Activated CD4-positive, alpha-beta T cell treated with anti-CD3 and anti-CD28 coated beads, Interleukin-2, amount 10 ng/mL, durations not matched to agents 24 days and 14 days (primary cell): Measurements from ENCODE around the gene GSTM4. TPM values are rescaled to one million over a fixed set of nuclear protein-coding genes. Genes with fewer than 3 reads are reported as not detected.
"Not testable (repeated sequence)": the region's sequence is repeated elsewhere in the genome, so short reads cannot be mapped to it uniquely, and the experiment has no call there.

Source experiments
- DNase-seq: peaks from one replicate; pipeline ENCODE4 v3.0.0; 2022
- H3K27ac Mint-ChIP-seq: one replicate; pipeline ENCODE4 v1.8.0; 2022; ENCODE audit warnings: mild to moderate bottlenecking, mixed read lengths
- H3K27me3 Mint-ChIP-seq: one replicate; pipeline ENCODE4 v1.8.0; 2022; ENCODE audit warnings: mixed read lengths
- H3K36me3 Mint-ChIP-seq: one replicate; pipeline ENCODE4 v1.8.0; 2022; ENCODE audit warnings: low read depth, mild to moderate bottlenecking, mixed read lengths
- H3K4me1 Mint-ChIP-seq: one replicate; pipeline ENCODE4 v1.8.0; 2021; ENCODE audit warnings: mixed read lengths
- H3K4me3 Mint-ChIP-seq: one replicate; pipeline ENCODE4 v1.8.0; 2022; ENCODE audit warnings: mild to moderate bottlenecking, moderate library complexity, mixed read lengths
- H3K9me3 Mint-ChIP-seq: one replicate; pipeline ENCODE4 v1.8.0; 2021; ENCODE audit warnings: mixed read lengths
- intact Hi-C: fragments of 100-400 bp; cut with micrococcal nuclease; formaldehyde crosslinking; loops from one replicate; pipeline ENCODE4 v1.15.1; 2023
- total RNA-seq: library from RNA; stranded (reverse); gene quantifications from 2 replicates; pipeline ENCODE4 v1.2.3, GENCODE V29; 2022

Gene GSTM4
- total RNA-seq, 1 donor from 2014 or later: 6.8 TPM

DNA sequence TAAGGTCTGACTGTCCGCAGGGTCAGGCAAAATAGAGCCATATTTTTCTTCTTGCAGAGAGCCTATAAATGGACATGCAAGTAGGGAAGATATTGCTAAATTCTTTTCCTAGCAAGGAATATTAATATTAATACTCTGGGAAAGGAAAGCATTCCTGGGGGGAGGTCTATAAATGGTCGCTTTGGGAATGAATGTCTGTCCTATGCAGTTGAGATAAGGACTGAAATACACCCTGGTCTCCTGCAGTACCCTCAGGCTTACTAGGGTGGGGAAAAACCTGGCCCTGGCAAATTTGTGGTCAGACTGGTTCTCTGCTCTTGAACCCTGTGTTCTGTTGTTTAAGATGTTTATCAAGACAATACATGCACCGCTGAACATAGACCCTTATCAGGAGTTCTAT is 47.0 kb downstream of the GSTM4 start:
- DNase-seq, intact Hi-C loops, H3K4me1 Mint-ChIP-seq, H3K27me3 Mint-ChIP-seq, H3K4me3 Mint-ChIP-seq, H3K9me3 Mint-ChIP-seq, H3K27ac Mint-ChIP-seq, H3K36me3 Mint-ChIP-seq: not testable (repeated sequence)

DNA sequence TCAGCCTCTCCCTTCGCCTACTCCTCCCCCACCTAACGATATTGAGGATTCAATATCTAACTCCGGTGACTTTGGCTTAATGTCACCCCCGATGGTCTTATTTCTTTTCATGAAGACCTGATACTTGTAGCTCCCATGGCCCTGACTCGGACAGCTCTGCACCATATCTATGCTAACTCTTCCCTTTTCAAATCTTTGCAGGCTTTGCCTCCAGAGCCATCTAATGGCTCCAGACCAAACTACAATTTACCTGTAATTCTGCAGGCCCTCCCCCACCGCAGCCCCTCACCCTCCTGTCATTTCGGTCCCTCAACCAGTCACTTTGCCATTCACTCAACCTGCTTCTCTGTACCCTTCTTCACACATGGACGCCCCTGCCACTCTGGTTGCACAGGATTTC is 48.3 kb downstream of the GSTM4 start:
- H3K27me3 Mint-ChIP-seq: no peaks in the 10 kb centered on the region
- intact Hi-C loops: no loop called here

DNA sequence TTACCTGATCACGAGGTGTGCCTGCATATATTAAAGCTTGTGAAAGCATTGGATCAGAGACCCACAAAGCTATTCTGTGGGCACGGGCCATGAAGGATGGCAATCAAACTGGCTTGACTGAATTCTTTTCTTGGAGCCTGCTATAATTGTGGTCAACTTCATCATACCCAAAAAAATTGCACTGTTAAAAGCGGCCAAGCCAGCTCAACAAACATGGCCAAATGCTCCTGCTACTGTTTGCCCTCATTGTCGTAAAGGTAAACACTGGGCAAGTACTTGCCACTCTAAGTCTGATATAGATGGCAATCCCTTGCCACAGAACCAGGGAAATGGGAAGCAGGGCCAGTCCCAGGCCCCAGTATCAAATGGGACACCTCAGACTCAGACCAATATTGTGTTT is 49.5 kb downstream of the GSTM4 start:
- no peak for DNase-seq
- H3K27ac Mint-ChIP-seq: no peak overlapping the region
- peaks cover 2% of the 10 kb centered on the region for H3K36me3 Mint-ChIP-seq
- peaks cover 5% of the 10 kb centered on the region for H3K9me3 Mint-ChIP-seq
- H3K4me3 Mint-ChIP-seq: no peak overlapping the region
- no peaks in the 10 kb centered on the region for H3K27me3 Mint-ChIP-seq
- intact Hi-C loops: no loop called here
- no peaks in the 10 kb centered on the region for H3K4me1 Mint-ChIP-seq

More for the DNA sequence above, 48.3 kb downstream of the GSTM4 start:
- Mint-ChIP-seq H3K27ac (no peak overlapping the region), H3K4me1 (no peaks in the 10 kb centered on the region), H3K36me3 (peaks cover 2% of the 10 kb centered on the region), H3K4me3 (no peak overlapping the region), H3K9me3 (peaks cover 1% of the 10 kb centered on the region)
- DNase-seq: no peak

DNA sequence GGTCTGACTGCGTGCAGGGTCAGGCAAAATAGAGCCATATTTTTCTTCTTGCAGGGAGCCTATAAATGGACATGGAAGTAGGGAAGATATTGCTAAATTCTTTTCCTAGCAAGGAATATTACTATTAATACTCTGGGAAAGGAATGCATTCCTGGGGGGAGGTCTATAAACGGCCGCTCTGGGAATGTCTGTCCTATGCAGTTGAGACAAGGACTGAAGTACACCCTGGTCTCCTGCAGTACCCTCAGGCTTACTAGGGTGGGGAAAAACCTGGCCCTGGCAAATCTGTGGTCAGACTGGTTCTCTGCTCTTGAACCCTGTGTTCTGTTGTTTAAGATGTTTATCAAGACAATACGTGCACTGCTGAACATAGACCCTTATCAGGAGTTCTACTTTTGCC is 53.0 kb downstream of the GSTM4 start:
- H3K36me3 Mint-ChIP-seq, H3K27ac Mint-ChIP-seq, intact Hi-C loops, H3K27me3 Mint-ChIP-seq, DNase-seq, H3K9me3 Mint-ChIP-seq, H3K4me1 Mint-ChIP-seq, H3K4me3 Mint-ChIP-seq: not testable (repeated sequence)

DNA sequence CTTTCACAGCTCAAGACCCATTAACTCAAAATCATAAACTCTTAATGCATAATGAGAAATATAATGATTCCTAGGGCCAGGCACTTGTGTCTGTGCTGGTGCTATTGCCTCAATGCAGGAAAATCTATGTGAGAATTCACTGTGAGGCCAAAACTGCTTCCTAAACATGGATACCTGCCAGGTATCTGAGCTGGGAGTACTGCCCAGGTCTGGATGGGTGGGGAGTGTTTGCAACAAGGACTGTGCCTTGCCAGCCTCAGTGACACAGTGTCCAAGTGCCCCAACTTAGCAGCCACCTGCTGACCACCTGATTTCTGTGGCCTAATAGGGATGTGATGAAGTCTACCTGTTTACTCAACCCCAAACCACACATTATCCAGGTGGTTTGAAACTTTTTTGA is 53.9 kb downstream of the GSTM4 start:
- H3K4me1 Mint-ChIP-seq, intact Hi-C loops, H3K36me3 Mint-ChIP-seq, H3K9me3 Mint-ChIP-seq, H3K27ac Mint-ChIP-seq, DNase-seq, H3K27me3 Mint-ChIP-seq, H3K4me3 Mint-ChIP-seq: not testable (repeated sequence)

Other genes with a start within 250 kb of the GSTM4 start
- gene PSMA5, start 229.7 kb upstream of the GSTM4 start, total RNA-seq: 262 and 270 TPM in 2 replicates
- gene SYPL2, start 189.6 kb upstream of the GSTM4 start, total RNA-seq: 0.07 TPM in 1 of 2 replicates, not detected in the other
- gene ATXN7L2, start 172.2 kb upstream of the GSTM4 start, total RNA-seq: 15.1 and 15.6 TPM in 2 replicates
- 11.3 and 13.1 TPM in 2 replicates for gene CYB561D1, start 162.0 kb upstream of the GSTM4 start, total RNA-seq
- 1.1 TPM in 2 replicates for gene AMIGO1, start 146.4 kb upstream of the GSTM4 start, total RNA-seq
- gene GPR61, start 116.2 kb upstream of the GSTM4 start, total RNA-seq: 0.14 TPM in 1 of 2 replicates, not detected in the other
- gene GNAI3, start 107.5 kb upstream of the GSTM4 start, total RNA-seq: 8.7 and 8.8 TPM in 2 replicates
- 0.33 TPM in 2 replicates for gene GNAT2, start 36.5 kb upstream of the GSTM4 start, total RNA-seq
- gene AMPD2, start 36.3 kb upstream of the GSTM4 start, total RNA-seq: 92.2 and 97.8 TPM in 2 replicates
- gene GSTM2, start 12.0 kb downstream of the GSTM4 start, total RNA-seq: 17.5 and 18.4 TPM in 2 replicates
- gene GSTM1, start 31.7 kb downstream of the GSTM4 start, total RNA-seq: 92.2 and 94.2 TPM in 2 replicates
- gene GSTM5, start 56.2 kb downstream of the GSTM4 start, total RNA-seq: 0.07 TPM in 1 of 2 replicates, not detected in the other
- gene GSTM3, start 84.9 kb downstream of the GSTM4 start, total RNA-seq: 12.4 and 13.0 TPM in 2 replicates
- gene EPS8L3, start 107.8 kb downstream of the GSTM4 start, total RNA-seq: not detected in 2 replicates